Liver (tissue), 9 donors: ENCODE results near the gene ASB15. TPM values are rescaled to one million over a fixed set of nuclear protein-coding genes. Genes with fewer than 3 reads are reported as not detected.

ENCODE experiments used
- DNase-seq: peaks from one replicate; pipeline ENCODE4 v3.0.0-alpha.2; 2017; ENCODE audit warnings: low spot score
- H3K27ac ChIP-seq, 2 donors: one replicate each; pipeline ENCODE4 v1.7.0; 2013; ENCODE audit warnings: inconsistent platforms in 2 of 2, low read length in 2 of 2, control low read depth in 1 of 2, low read depth in 1 of 2, mild to moderate bottlenecking in 1 of 2
- H3K27me3 ChIP-seq, 4 donors: one replicate each; pipeline versions ENCODE4 v1.6.1 to v1.7.0; 2013; ENCODE audit warnings: low read length in 3 of 4, inconsistent platforms in 1 of 4, mild to moderate bottlenecking in 1 of 4, moderate library complexity in 1 of 4; ENCODE audit not compliant: control insufficient read depth in 4 of 4, insufficient read depth in 4 of 4
- H3K36me3 ChIP-seq, 4 donors: one replicate each; pipeline versions ENCODE4 v1.6.1 to v1.7.0; 2013; ENCODE audit warnings: low read length in 3 of 4, mild to moderate bottlenecking in 3 of 4, low read depth in 1 of 4, moderate library complexity in 1 of 4; ENCODE audit not compliant: control insufficient read depth in 4 of 4, insufficient read depth in 3 of 4
- H3K4me1 ChIP-seq, 4 donors: one replicate each; pipeline versions ENCODE4 v1.6.1 to v1.7.0; 2013; ENCODE audit warnings: low read length in 3 of 4, mild to moderate bottlenecking in 3 of 4, moderate library complexity in 1 of 4; ENCODE audit not compliant: control insufficient read depth in 4 of 4, insufficient read depth in 4 of 4
- H3K4me3 ChIP-seq, 3 donors: one replicate each; pipeline versions ENCODE4 v1.6.1 to v1.7.0; 2013; ENCODE audit warnings: low read length in 3 of 3, control low read depth in 1 of 3, low read depth in 1 of 3, mild to moderate bottlenecking in 1 of 3
- H3K9ac ChIP-seq, 2 donors: one replicate each; pipeline ENCODE4 v1.7.0; 2013; ENCODE audit warnings: low read length in 2 of 2, mild to moderate bottlenecking in 2 of 2, moderate library complexity in 2 of 2, control low read depth in 1 of 2, low read depth in 1 of 2
- H3K9me3 ChIP-seq, 4 donors: one replicate each; pipeline versions ENCODE4 v1.6.1 to v1.7.0; 2013; ENCODE audit warnings: low read length in 3 of 4; ENCODE audit not compliant: control insufficient read depth in 4 of 4
- FOXA1 ChIP-seq: IDR thresholded peaks from 2 replicates; pipeline ENCODE4 v1.6.1; 2016; ENCODE audit warnings: antibody characterized with exemption
- GABPA ChIP-seq, 2 donors: IDR thresholded peaks in 1 of 2; conservative IDR thresholded peaks in 1 of 2; 2 replicates each; pipeline ENCODE4 v1.6.1; 2016; ENCODE audit warnings: antibody characterized with exemption in 2 of 2, mild to moderate bottlenecking in 1 of 2, moderate library complexity in 1 of 2
- HNF4A ChIP-seq, 2 donors: conservative IDR thresholded peaks; 2 replicates each; pipeline ENCODE4 v1.6.1; 2016; ENCODE audit warnings: antibody characterized with exemption in 2 of 2, mild to moderate bottlenecking in 2 of 2
- HNF4G ChIP-seq: IDR thresholded peaks from 2 replicates; pipeline ENCODE4 v1.6.1; 2016; ENCODE audit warnings: antibody characterized with exemption
- JUND ChIP-seq, 2 donors: IDR thresholded peaks; 2 replicates each; pipeline ENCODE4 v1.6.1; 2016; ENCODE audit warnings: antibody characterized with exemption in 2 of 2
- RAD21 ChIP-seq, 2 donors: IDR thresholded peaks; 2 replicates each; pipeline ENCODE4 v1.6.1; 2016; ENCODE audit warnings: antibody characterized with exemption in 2 of 2, mild to moderate bottlenecking in 2 of 2
- RXRA ChIP-seq, 2 donors: IDR thresholded peaks; 2 replicates each; pipeline ENCODE4 v1.6.1; 2017 to 2018; ENCODE audit warnings: antibody characterized with exemption in 2 of 2, mild to moderate bottlenecking in 1 of 2
- SP1 ChIP-seq: IDR thresholded peaks from 2 replicates; pipeline ENCODE4 v1.6.1; 2018; ENCODE audit warnings: antibody characterized with exemption, mild to moderate bottlenecking
- TAF1 ChIP-seq: conservative IDR thresholded peaks from 2 replicates; pipeline ENCODE4 v1.6.1; 2016; ENCODE audit warnings: antibody characterized with exemption, mild to moderate bottlenecking
- WGBS: extraction: QIAGEN DNeasy Blood & Tissue Kit; methylation state at CpG from one replicate; pipeline ENCODE4 v1.1.7; 2013; 5-methylcytosine and 5-hydroxymethylcytosine counted together
- polyA plus RNA-seq, 2 donors: library from polyadenylated mRNA; stranded (reverse) in 1 of 2; unstranded in 1 of 2; fragments of 200-250 nt in 1 of 2; fragments of >200 nt in 1 of 2; fragmentation: Nextera tagmentation in 1 of 2; extraction: Ambion mirVana in 1 of 2; gene quantifications; one replicate each; pipeline versions ENCODE4 v1.2.1 to v1.2.3, GENCODE V29; 2013 to 2015
- total RNA-seq, 2 donors: library from RNA; depleted of rRNA; stranded (reverse); fragments of >200 nt; gene quantifications; one replicate each; pipeline ENCODE4 v1.2.3, GENCODE V29; 2014
- TF ChIP-seq, protein P1 (sequence below): fragments of 150-350 bp; IDR thresholded peaks from 2 replicates; pipeline ENCODE4 v1.5.1; 2017; ENCODE audit warnings: improper control_type of control experiment, low read depth, low read length; ENCODE audit not compliant: missing input control
- donor health status: healthy.
- donor health status: healthy.
- donor health status: healthy.
- donor health status: healthy.
- donor health status: healthy.

Gene ASB15
- total and polyA plus RNA-seq, 4 donors, result not detected

DNA sequence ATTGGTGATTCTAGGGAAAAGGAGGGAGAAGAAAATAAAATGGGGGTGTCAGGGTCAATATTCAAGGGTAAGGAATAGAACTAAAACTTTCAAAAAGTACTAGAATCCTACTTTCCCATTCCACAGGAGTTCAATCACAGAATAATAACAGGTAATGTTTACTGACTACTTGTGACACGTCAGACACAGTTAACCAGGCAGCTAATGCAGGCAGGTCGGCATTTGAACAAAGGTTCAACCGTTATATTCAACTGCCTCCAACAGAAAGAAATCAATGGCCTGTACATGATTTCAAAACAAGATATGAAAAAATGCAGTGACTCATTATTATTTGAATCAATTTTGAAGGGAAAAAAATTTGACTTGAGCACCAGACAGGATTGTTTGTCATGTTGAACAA lies 3.1 kb downstream of the ASB15 start:
- no peak for DNase-seq
- WGBS, result 24% methylated on average over 3 of the region's 3 CpGs
- Histone ChIP-seq H3K4me1 (no peaks in the 10 kb centered on the region), H3K27me3 (no peaks in the 10 kb centered on the region), H3K36me3 (no peaks in the 10 kb centered on the region), H3K9me3 (no peaks in the 10 kb centered on the region), H3K27ac (no peak overlapping the region), H3K9ac (no peak overlapping the region), H3K4me3 (no peak overlapping the region)
- TF ChIP-seq HNF4A (conservative IDR thresholded peaks at IDR 0.05) (peak in 1 of 2 donors; percentile 16), RXRA (IDR thresholded peaks at IDR 0.05) (peak in 1 of 2 donors; percentile 13)
- TF ChIP-seq, protein P1, sequence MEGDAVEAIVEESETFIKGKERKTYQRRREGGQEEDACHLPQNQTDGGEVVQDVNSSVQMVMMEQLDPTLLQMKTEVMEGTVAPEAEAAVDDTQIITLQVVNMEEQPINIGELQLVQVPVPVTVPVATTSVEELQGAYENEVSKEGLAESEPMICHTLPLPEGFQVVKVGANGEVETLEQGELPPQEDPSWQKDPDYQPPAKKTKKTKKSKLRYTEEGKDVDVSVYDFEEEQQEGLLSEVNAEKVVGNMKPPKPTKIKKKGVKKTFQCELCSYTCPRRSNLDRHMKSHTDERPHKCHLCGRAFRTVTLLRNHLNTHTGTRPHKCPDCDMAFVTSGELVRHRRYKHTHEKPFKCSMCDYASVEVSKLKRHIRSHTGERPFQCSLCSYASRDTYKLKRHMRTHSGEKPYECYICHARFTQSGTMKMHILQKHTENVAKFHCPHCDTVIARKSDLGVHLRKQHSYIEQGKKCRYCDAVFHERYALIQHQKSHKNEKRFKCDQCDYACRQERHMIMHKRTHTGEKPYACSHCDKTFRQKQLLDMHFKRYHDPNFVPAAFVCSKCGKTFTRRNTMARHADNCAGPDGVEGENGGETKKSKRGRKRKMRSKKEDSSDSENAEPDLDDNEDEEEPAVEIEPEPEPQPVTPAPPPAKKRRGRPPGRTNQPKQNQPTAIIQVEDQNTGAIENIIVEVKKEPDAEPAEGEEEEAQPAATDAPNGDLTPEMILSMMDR, result no peak

DNA sequence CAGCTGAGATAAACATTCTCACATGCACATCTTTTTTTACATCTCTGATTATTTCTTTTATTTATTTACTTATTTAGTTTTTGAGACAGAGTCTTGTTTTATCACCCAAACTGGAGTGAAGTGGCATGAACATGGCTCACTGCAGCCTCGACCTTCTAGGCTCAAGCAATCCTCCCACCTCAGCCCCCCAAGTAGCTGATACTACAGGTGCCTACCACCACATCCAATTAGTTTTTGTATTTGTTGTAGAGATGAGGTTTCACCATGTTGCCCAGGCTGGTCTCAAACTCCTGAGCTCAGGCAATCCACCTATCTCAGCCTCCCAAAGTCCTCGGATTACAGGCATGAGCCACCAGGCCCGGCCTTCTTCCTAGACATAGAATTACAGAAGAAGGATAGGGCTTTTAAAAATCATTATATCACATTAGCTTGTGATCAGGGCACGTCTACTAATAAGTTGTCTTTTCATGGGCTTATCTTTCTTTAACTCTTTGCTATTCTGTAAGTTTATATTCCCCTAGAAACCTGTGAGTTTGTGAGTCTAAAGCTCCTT lies 5.9 kb downstream of the ASB15 start:
- no peaks in the 10 kb centered on the region for H3K27me3 ChIP-seq
- no peaks in the 10 kb centered on the region for H3K36me3 ChIP-seq
- H3K9me3 ChIP-seq, result no peaks in the 10 kb centered on the region
- WGBS, result 88% methylated on average over 4 of the region's 4 CpGs
- H3K4me3 ChIP-seq, result no peak overlapping the region
- peaks cover 0 to 3% (median 0%) of the 10 kb centered on the region in 4 donors for H3K4me1 ChIP-seq
- no peak for DNase-seq
- TF ChIP-seq JUND (IDR thresholded peaks at IDR 0.05), result no peak
- no peak overlapping the region for H3K9ac ChIP-seq
- no peak overlapping the region for H3K27ac ChIP-seq

DNA sequence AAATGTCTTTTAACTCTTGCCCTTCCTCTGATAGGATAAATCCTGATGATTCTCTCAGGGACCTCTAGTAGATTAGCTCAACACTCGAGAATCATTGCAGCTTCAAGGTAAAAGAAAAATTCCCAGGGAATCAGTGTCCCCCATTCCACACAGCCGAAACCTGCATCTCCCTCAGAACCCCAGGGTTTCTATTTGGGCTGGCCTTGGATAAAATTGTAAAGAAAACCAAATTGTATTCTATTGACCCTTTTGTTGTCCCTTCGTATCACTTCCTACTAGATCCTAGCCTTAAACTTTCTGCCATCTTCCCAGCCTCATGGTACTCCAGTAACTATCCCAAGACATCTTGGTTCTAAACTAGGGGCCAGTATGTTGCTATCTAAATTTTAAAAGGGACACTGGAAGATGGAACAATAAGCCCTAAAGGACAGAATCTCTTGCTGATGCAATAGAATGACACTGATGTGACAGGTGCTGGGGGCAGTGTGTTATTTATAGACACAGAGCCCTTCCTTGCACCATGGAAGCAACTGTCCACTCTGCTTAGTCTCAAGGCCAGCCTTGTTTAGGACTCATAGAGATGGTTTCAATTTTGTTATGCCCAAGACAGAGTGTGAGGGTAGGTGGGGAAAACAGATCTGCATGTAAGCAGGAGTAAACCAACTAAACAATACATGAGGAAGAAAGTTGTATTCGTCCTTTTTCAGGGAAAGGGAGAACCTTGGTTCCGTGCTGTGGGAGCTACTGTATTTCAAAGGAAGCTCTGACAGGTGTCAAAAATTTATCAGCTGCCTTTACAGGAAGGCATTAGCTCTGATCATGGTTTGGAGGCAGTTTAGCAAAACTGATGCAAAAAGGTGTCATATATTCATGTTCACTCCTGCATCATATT lies 7.6 kb downstream of the ASB15 start:
- no peaks in the 10 kb centered on the region for H3K36me3 ChIP-seq
- no peaks in the 10 kb centered on the region for H3K9me3 ChIP-seq
- peaks cover 0 to 3% (median 0%) of the 10 kb centered on the region in 4 donors for H3K4me1 ChIP-seq
- WGBS, result 92% methylated on average over 5 of the region's 5 CpGs
- DNase-seq, result no peak
- H3K4me3 ChIP-seq, result no peak overlapping the region
- TF ChIP-seq JUND (IDR thresholded peaks at IDR 0.05) (no peak), HNF4A (conservative IDR thresholded peaks at IDR 0.05) (no peak), GABPA (IDR thresholded peaks at IDR 0.05 in 1 of 2, conservative IDR thresholded peaks at IDR 0.05 in 1 of 2) (no peak), FOXA1 (no peak), HNF4G (no peak)
- no peak overlapping the region for H3K27ac ChIP-seq
- no peaks in the 10 kb centered on the region for H3K27me3 ChIP-seq
- H3K9ac ChIP-seq, result no peak overlapping the region

DNA sequence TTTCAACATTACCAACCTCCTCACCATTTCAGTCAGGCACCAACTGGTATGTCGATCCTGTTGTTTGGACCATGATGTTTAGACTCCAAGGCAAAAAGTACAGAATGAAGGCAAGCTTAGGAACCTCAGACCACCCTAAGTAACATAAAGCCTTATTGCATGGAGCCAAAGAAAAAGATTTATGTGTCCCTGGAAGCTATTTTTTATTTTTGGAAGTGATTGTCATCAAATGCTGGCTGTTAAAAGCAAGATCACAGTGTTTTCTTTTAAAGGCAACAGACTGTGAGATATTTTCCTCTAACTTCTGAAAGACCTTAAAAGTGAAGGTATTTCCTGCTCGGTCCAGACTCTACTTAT lies 8.2 kb downstream of the ASB15 start:
- peaks cover 0 to 3% (median 0%) of the 10 kb centered on the region in 4 donors for H3K4me1 ChIP-seq
- H3K4me3 ChIP-seq, result no peak overlapping the region
- no peaks in the 10 kb centered on the region for H3K9me3 ChIP-seq
- H3K27me3 ChIP-seq, result no peaks in the 10 kb centered on the region
- TF ChIP-seq TAF1 (no peak), HNF4G (no peak), HNF4A (conservative IDR thresholded peaks at IDR 0.05) (no peak), SP1 (no peak), RAD21 (IDR thresholded peaks at IDR 0.05) (no peak), GABPA (IDR thresholded peaks at IDR 0.05 in 1 of 2, conservative IDR thresholded peaks at IDR 0.05 in 1 of 2) (no peak)
- TF ChIP-seq, protein P1, result no peak
- no peak overlapping the region for H3K9ac ChIP-seq
- H3K27ac ChIP-seq, result no peak overlapping the region
- DNase-seq, result no peak
- 90% methylated on average over 2 of the region's 2 CpGs for WGBS
- no peaks in the 10 kb centered on the region for H3K36me3 ChIP-seq
